AG09319 (cell line): ENCODE results near the gene FGF12.

ENCODE experiments used
- DNase-seq: peaks from one replicate; pipeline ENCODE4 v3.0.0-alpha.2; 2010; ENCODE audit warnings: low read depth; ENCODE audit errors: extremely low read depth
- TF ChIP-seq, protein P1 (sequence below): IDR thresholded peaks from 2 replicates; pipeline ENCODE4 v1.5.1; 2011; ENCODE audit warnings: low read depth, mild to moderate bottlenecking, inconsistent platforms, low read length, moderate library complexity

FGF12 gene

GRCh38 chr3:192675958-192676649, 51.2 kb downstream of the FGF12 start:
- DNase-seq, result no peak
- TF ChIP-seq, protein P1, sequence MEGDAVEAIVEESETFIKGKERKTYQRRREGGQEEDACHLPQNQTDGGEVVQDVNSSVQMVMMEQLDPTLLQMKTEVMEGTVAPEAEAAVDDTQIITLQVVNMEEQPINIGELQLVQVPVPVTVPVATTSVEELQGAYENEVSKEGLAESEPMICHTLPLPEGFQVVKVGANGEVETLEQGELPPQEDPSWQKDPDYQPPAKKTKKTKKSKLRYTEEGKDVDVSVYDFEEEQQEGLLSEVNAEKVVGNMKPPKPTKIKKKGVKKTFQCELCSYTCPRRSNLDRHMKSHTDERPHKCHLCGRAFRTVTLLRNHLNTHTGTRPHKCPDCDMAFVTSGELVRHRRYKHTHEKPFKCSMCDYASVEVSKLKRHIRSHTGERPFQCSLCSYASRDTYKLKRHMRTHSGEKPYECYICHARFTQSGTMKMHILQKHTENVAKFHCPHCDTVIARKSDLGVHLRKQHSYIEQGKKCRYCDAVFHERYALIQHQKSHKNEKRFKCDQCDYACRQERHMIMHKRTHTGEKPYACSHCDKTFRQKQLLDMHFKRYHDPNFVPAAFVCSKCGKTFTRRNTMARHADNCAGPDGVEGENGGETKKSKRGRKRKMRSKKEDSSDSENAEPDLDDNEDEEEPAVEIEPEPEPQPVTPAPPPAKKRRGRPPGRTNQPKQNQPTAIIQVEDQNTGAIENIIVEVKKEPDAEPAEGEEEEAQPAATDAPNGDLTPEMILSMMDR, result no peak

- no peak for DNase-seq
- TF ChIP-seq, protein P1, result no peak
These were observed 71.7 kb downstream of the FGF12 start for GRCh38 chr3:192655628-192656027.

- TF ChIP-seq, protein P1, result no peak
These were observed 72.3 kb downstream of the FGF12 start for GRCh38 chr3:192655040-192655439.

GRCh38 chr3:192653862-192654261, 73.5 kb downstream of the FGF12 start:
- TF ChIP-seq, protein P1, result no peak
- DNase-seq, result no peak

More at GRCh38 chr3:192655040-192655439, 72.3 kb downstream of the FGF12 start:
- no peak for DNase-seq

- TF ChIP-seq, protein P1, result no peak
- DNase-seq, result no peak
These were observed 74.6 kb downstream of the FGF12 start for GRCh38 chr3:192652727-192653126.

GRCh38 chr3:192651836-192652512, 75.4 kb downstream of the FGF12 start:
- TF ChIP-seq, protein P1, result no peak

GRCh38 chr3:192645437-192645836, 81.9 kb downstream of the FGF12 start:
- TF ChIP-seq, protein P1, result no peak
- DNase-seq, result no peak

More at GRCh38 chr3:192651836-192652512, 75.4 kb downstream of the FGF12 start:
- no peak for DNase-seq
